HFFc6 (cell line): ENCODE data around the gene OR10G7. TPM values are rescaled to one million over a fixed set of nuclear protein-coding genes. Genes with fewer than 3 reads are reported as not detected.
"Not testable (repeated sequence)": the region's sequence is repeated elsewhere in the genome, so short reads cannot be mapped to it uniquely, and the experiment has no call there.

Experiments used
- DNase-seq: peaks from one replicate; pipeline ENCODE4 v3.0.0-alpha.2; 2018
- H3K27ac Mint-ChIP-seq: 2 replicates; pipeline ENCODE4 v1.8.0; 2020; ENCODE audit warnings: mild to moderate bottlenecking, mixed read lengths
- H3K27me3 Mint-ChIP-seq: 2 replicates; pipeline ENCODE4 v1.8.0; 2021; ENCODE audit warnings: mild to moderate bottlenecking, moderate library complexity, mixed read lengths; ENCODE audit not compliant: insufficient read depth
- H3K36me3 Mint-ChIP-seq: 2 replicates; pipeline ENCODE4 v1.8.0; 2021; ENCODE audit warnings: low read depth, mixed read lengths
- H3K4me1 Mint-ChIP-seq: 2 replicates; pipeline ENCODE4 v1.8.0; 2020; ENCODE audit warnings: low read depth, mixed read lengths
- H3K4me3 Mint-ChIP-seq: 2 replicates; pipeline ENCODE4 v1.8.0; 2020; ENCODE audit warnings: mild to moderate bottlenecking, moderate library complexity, mixed read lengths
- H3K9me3 Mint-ChIP-seq: 2 replicates; pipeline ENCODE4 v1.8.0; 2020; ENCODE audit warnings: mild to moderate bottlenecking, mixed read lengths
- total RNA-seq, 6 experiments: library from RNA; stranded (reverse); fragmentation: NEBNext Ultra II Directional; extraction: Animal tissue kit (Norgen Biotek cat#: 25700); gene quantifications; 2 replicates in 1 of 6; 3 replicates in 5 of 6; pipeline ENCODE4 v1.2.3, GENCODE V29; 2021
- TF ChIP-seq, protein P1 (sequence below): fragments of 200-600 bp; sonication (generic); IDR thresholded peaks from 2 replicates; pipeline ENCODE4 v1.5.0; 2021; ENCODE audit warnings: antibody characterized with exemption, mild to moderate bottlenecking

Gene OR10G7
- total RNA-seq, 6 experiments from 2014 or later = not detected

GRCh38 chr11:124039557-124039956, 1.6 kb downstream of the OR10G7 start:
- H3K9me3 Mint-ChIP-seq = peaks cover 25% of the 10 kb centered on the region; the same call in 1 of the 2 replicates
- H3K27me3 Mint-ChIP-seq = peaks cover 1% of the 10 kb centered on the region
- TF ChIP-seq, protein P1, sequence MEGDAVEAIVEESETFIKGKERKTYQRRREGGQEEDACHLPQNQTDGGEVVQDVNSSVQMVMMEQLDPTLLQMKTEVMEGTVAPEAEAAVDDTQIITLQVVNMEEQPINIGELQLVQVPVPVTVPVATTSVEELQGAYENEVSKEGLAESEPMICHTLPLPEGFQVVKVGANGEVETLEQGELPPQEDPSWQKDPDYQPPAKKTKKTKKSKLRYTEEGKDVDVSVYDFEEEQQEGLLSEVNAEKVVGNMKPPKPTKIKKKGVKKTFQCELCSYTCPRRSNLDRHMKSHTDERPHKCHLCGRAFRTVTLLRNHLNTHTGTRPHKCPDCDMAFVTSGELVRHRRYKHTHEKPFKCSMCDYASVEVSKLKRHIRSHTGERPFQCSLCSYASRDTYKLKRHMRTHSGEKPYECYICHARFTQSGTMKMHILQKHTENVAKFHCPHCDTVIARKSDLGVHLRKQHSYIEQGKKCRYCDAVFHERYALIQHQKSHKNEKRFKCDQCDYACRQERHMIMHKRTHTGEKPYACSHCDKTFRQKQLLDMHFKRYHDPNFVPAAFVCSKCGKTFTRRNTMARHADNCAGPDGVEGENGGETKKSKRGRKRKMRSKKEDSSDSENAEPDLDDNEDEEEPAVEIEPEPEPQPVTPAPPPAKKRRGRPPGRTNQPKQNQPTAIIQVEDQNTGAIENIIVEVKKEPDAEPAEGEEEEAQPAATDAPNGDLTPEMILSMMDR = no peak
- no peak for DNase-seq
- H3K27ac Mint-ChIP-seq = no peak overlapping the region
- no peaks in the 10 kb centered on the region for H3K4me1 Mint-ChIP-seq
- no peak overlapping the region for H3K4me3 Mint-ChIP-seq
- no peaks in the 10 kb centered on the region for H3K36me3 Mint-ChIP-seq

- Mint-ChIP-seq H3K27me3 (peaks cover 1% of the 10 kb centered on the region), H3K36me3 (no peaks in the 10 kb centered on the region), H3K27ac (no peak overlapping the region), H3K4me1 (no peaks in the 10 kb centered on the region), H3K9me3 (peaks cover 24% of the 10 kb centered on the region; the same call in 1 of the 2 replicates), H3K4me3 (no peak overlapping the region)
- TF ChIP-seq, protein P1 = no peak
- DNase-seq = no peak
These were observed 4.5 kb downstream of the OR10G7 start for GRCh38 chr11:124036666-124037065.

GRCh38 chr11:124026498-124026897, 14.6 kb downstream of the OR10G7 start, which contains the start of gene OR10G8:
Gene OR10G8, plus strand, starts transcription at chr11:124026798. Its CDS starts 2,825 bp downstream, at chr11:124029623.
- no peaks in the 10 kb centered on the region for H3K4me1 Mint-ChIP-seq
- H3K9me3 Mint-ChIP-seq = peaks cover 36% of the 10 kb centered on the region
- H3K36me3 Mint-ChIP-seq = no peaks in the 10 kb centered on the region
- no peak for DNase-seq
- H3K27ac Mint-ChIP-seq = no peak within 1 kb of the TSS
- H3K27me3 Mint-ChIP-seq = no peaks in the 10 kb centered on the region; the same call in 1 of the 2 replicates
- no peak within 1 kb of the TSS for H3K4me3 Mint-ChIP-seq
- TF ChIP-seq, protein P1 = no peak

DNA sequence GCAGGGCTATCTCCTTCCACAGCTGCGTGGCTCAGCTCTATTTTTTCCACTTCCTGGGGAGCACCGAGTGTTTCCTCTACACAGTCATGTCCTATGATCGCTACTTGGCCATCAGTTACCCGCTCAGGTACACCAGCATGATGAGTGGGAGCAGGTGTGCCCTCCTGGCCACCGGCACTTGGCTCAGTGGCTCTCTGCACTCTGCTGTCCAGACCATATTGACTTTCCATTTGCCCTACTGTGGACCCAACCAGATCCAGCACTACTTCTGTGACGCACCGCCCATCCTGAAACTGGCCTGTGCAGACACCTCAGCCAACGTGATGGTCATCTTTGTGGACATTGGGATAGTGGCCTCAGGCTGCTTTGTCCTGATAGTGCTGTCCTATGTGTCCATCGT, 25.3 kb downstream of the OR10G7 start:
- not testable (repeated sequence) for DNase-seq, H3K27ac Mint-ChIP-seq, H3K36me3 Mint-ChIP-seq, H3K4me3 Mint-ChIP-seq, H3K27me3 Mint-ChIP-seq, H3K4me1 Mint-ChIP-seq
- peaks cover 34% of the 10 kb centered on the region for H3K9me3 Mint-ChIP-seq

DNA sequence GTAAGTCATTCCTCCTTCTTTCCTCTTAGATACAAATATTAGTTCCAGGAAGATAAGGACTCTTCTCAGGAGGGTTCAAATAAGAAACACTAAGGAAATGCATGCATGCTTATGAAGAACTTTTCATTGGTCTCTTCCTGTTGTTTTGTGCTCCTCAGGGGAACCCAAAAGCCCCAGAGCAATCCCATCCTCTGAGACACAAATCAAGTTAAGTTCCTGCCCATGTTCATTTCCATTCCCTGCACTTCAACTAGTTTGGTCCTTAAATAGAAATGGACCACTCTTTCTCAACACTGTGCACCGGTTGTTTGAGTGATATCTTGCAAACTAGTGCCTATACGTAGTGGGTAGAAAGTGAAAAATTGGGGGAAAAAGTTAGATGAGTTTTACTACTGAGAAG, 28.4 kb downstream of the OR10G7 start, which contains the start of gene OR10G4:
TSS of gene OR10G4 (plus strand) at position 301 of the 400 bp plus-strand sequence. CDS start 2,578 bp downstream, outside the sequence.
- no peak for DNase-seq
- Mint-ChIP-seq H3K36me3 (no peaks in the 10 kb centered on the region), H3K27ac (no peak within 1 kb of the TSS), H3K27me3 (no peaks in the 10 kb centered on the region), H3K4me3 (no peak within 1 kb of the TSS), H3K4me1 (no peaks in the 10 kb centered on the region), H3K9me3 (peaks cover 23% of the 10 kb centered on the region)
- TF ChIP-seq, protein P1 = no peak

DNA sequence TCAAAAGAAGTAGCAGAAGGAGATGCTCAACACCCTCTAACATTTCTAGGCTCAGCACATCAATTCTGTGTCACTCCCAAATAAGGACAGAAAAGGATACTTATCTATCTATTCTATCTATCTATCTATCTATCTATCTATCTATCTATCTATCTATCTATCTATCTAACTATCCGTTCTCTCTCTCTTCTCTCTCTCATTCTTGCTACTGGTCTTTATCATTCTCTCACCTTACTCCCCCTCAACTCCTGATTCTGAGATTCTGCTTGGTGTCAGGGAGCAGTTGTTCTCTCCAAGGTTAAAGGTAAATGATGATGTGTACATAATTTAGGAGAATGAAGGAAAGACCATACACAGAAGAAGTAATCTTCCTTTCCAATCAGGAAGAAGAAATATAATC, 46.0 kb downstream of the OR10G7 start, which contains the start of gene OR10G6:
TSS of gene OR10G6 (minus strand) at position 43 of the 400 bp plus-strand sequence. CDS start at position 43, 0 bp downstream.
- Mint-ChIP-seq H3K27ac (no peak within 1 kb of the TSS), H3K27me3 (no peaks in the 10 kb centered on the region; the same call in 1 of the 2 replicates), H3K4me1 (no peaks in the 10 kb centered on the region), H3K36me3 (no peaks in the 10 kb centered on the region), H3K4me3 (no peak within 1 kb of the TSS), H3K9me3 (peaks cover 8% of the 10 kb centered on the region)
- DNase-seq = no peak
- TF ChIP-seq, protein P1 = no peak

Other genes starting within 250 kb of the OR10G7 start
- not detected for gene OR6M1, start 235.0 kb downstream of the OR10G7 start, total RNA-seq
- gene TMEM225, start 155.7 kb downstream of the OR10G7 start, total RNA-seq = not detected
- not detected for gene OR8D4, start 139.2 kb downstream of the OR10G7 start, total RNA-seq
- gene OR4D5, start 101.7 kb downstream of the OR10G7 start, total RNA-seq = not detected
- not detected for gene OR6T1, start 97.5 kb downstream of the OR10G7 start, total RNA-seq
- gene OR10S1, start 63.5 kb downstream of the OR10G7 start, total RNA-seq = not detected
- not detected for gene OR10G6, start 46.2 kb downstream of the OR10G7 start, total RNA-seq
- gene OR10G4, start 28.3 kb downstream of the OR10G7 start, total RNA-seq = not detected
- not detected for gene OR10G9, start 18.3 kb downstream of the OR10G7 start, total RNA-seq
- gene OR10G8, start 14.5 kb downstream of the OR10G7 start, total RNA-seq = not detected
- under 1 TPM in 1 of 6 experiments, not detected in 5; 0.14 TPM for gene VWA5A, start 74.1 kb upstream of the OR10G7 start, total RNA-seq
- gene OR10D3, start 142.0 kb upstream of the OR10G7 start, total RNA-seq = not detected
- not detected for gene OR8G1, start 199.8 kb upstream of the OR10G7 start, total RNA-seq
- not detected for gene OR8G5, start 215.1 kb upstream of the OR10G7 start, total RNA-seq